Neural cell (in vitro differentiated cells): ENCODE data around the gene LYG1. TPM values are rescaled to one million over a fixed set of nuclear protein-coding genes. Genes with fewer than 3 reads are reported as not detected.

Source experiments
- H2AFZ ChIP-seq: fragments of 200-600, 300-800 bp; sonication (generic), shearing (Covaris generic); 2 replicates; pipeline ENCODE4 v1.6.0; 2014; ENCODE audit warnings: low read depth, mild to moderate bottlenecking, antibody characterized with exemption, low read length, moderate library complexity
- H3F3A ChIP-seq: fragments of 200-600 bp; shearing (Covaris generic); 2 replicates; pipeline ENCODE4 v1.6.1; 2016; ENCODE audit warnings: mild to moderate bottlenecking, moderate library complexity, mixed read lengths, antibody characterized with exemption, low read length; ENCODE audit not compliant: insufficient read depth, poor library complexity, severe bottlenecking
- H3K27ac ChIP-seq: fragments of 200-600, 300-800 bp; sonication (generic), shearing (Covaris generic); 2 replicates; pipeline ENCODE4 v1.5.1; 2014; ENCODE audit warnings: mild to moderate bottlenecking, low read length, moderate library complexity
- H3K27me3 ChIP-seq: fragments of 300-800, 200-600 bp; sonication (generic), shearing (Covaris generic); 2 replicates; pipeline ENCODE4 v1.6.0; 2014; ENCODE audit warnings: mild to moderate bottlenecking, low read depth, low read length, moderate library complexity; ENCODE audit not compliant: insufficient read depth
- H3K36me3 ChIP-seq: fragments of 300-800, 200-600 bp; sonication (generic), shearing (Covaris generic); 2 replicates; pipeline ENCODE4 v1.5.1; 2014; ENCODE audit warnings: mild to moderate bottlenecking, antibody characterized with exemption, low read length, moderate library complexity; ENCODE audit not compliant: insufficient read depth
- H3K4me2 ChIP-seq: fragments of 300-800, 200-600 bp; sonication (generic), shearing (Covaris generic); 2 replicates; pipeline ENCODE4 v1.6.0; 2014; ENCODE audit warnings: mild to moderate bottlenecking, low read length
- H3K4me3 ChIP-seq: fragments of 300-800, 200-600 bp; sonication (generic), shearing (Covaris generic); 2 replicates; pipeline ENCODE4 v1.5.1; 2014; ENCODE audit warnings: mild to moderate bottlenecking, low read length, moderate library complexity
- H3K79me2 ChIP-seq: fragments of 200-600 bp; shearing (Covaris generic); replicated peaks from 2 replicates; pipeline ENCODE4 v1.6.0; 2014; ENCODE audit warnings: mild to moderate bottlenecking, low read length, moderate library complexity; ENCODE audit not compliant: insufficient read depth
- H3K9ac ChIP-seq: fragments of 300-800, 200-600 bp; sonication (generic), shearing (Covaris generic); 2 replicates; pipeline ENCODE4 v1.6.1; 2016; ENCODE audit warnings: mild to moderate bottlenecking, low read length, mixed read lengths
- H3K9me2 ChIP-seq: fragments of 200-600 bp; shearing (Covaris generic); 2 replicates; pipeline ENCODE4 v1.6.1; 2016; ENCODE audit warnings: mild to moderate bottlenecking, low read length, mixed read lengths; ENCODE audit not compliant: insufficient read depth
- H3K9me3 ChIP-seq: fragments of 200-600, 300-800 bp; sonication (generic), shearing (Covaris generic); 2 replicates; pipeline ENCODE4 v1.6.1; 2016; ENCODE audit warnings: mild to moderate bottlenecking, mixed run types, low read length, moderate library complexity, mixed read lengths
- H4K20me1 ChIP-seq: fragments of 200-600 bp; shearing (Covaris generic); 2 replicates; pipeline ENCODE4 v1.6.1; 2016; ENCODE audit warnings: mild to moderate bottlenecking, mixed run types; ENCODE audit not compliant: insufficient read depth
- EP300 ChIP-seq: fragments of 450-650 bp; conservative IDR thresholded peaks from 2 replicates; pipeline ENCODE4 v1.6.1; 2014; ENCODE audit warnings: antibody characterized with exemption, mild to moderate bottlenecking, moderate library complexity; ENCODE audit not compliant: poor library complexity, severe bottlenecking
- EZH2 ChIP-seq: fragments of 200-600, 300-800 bp; shearing (Covaris generic), sonication (generic); IDR thresholded peaks from 2 replicates; pipeline ENCODE4 v1.6.1; 2014; ENCODE audit warnings: antibody characterized with exemption, low read length, borderline replicate concordance, mild to moderate bottlenecking; ENCODE audit not compliant: insufficient read depth, poor library complexity, severe bottlenecking
- MXI1 ChIP-seq: fragments of 450-650 bp; conservative IDR thresholded peaks from 2 replicates; pipeline ENCODE4 v1.6.1; 2014; ENCODE audit warnings: antibody characterized with exemption, mild to moderate bottlenecking; ENCODE audit not compliant: poor library complexity, severe bottlenecking
- POLR2AphosphoS5 ChIP-seq: IDR thresholded peaks from 2 replicates; pipeline ENCODE4 v1.6.1; 2012
- REST ChIP-seq: IDR thresholded peaks from 2 replicates; pipeline ENCODE4 v1.6.1; 2012; ENCODE audit warnings: borderline replicate concordance
- SMC3 ChIP-seq: fragments of 450-650 bp; conservative IDR thresholded peaks from 2 replicates; pipeline ENCODE4 v1.6.1; 2014; ENCODE audit warnings: antibody characterized with exemption, mild to moderate bottlenecking, moderate library complexity; ENCODE audit not compliant: poor library complexity
- TAF1 ChIP-seq: IDR thresholded peaks from 2 replicates; pipeline ENCODE4 v1.6.1; 2012; ENCODE audit warnings: low read depth
- polyA plus RNA-seq: library from polyadenylated mRNA; depleted of rRNA; stranded (reverse); fragments of >200 nt; gene quantifications from 2 replicates; pipeline ENCODE4 v1.2.3, GENCODE V29; 2014
- TF ChIP-seq, protein P1 (sequence below): fragments of 450-650 bp; IDR thresholded peaks from 2 replicates; pipeline ENCODE4 v1.5.1; 2014; ENCODE audit warnings: antibody characterized with exemption, mild to moderate bottlenecking, moderate library complexity; ENCODE audit not compliant: poor library complexity, severe bottlenecking

LYG1 gene
- polyA plus RNA-seq, 1 donor from 2014 or later = 2.8 TPM

DNA sequence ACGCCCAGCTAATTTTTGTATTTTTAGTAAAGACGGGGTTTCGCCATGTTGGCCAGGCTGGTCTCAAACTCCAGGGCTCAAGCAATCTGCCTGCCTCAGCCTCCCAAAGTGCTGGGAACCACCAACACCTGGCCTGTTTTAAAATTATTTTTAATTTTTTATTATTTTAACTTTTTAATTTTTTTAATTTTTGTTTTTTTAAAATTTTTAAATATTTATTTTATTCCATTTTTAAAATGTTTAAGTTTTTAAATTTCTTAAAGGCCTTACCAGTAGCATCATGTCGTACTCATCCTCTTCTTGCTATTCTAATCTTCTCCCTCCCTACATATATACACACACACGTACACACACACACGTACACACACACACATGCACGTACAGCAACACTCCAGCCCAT lies 1.4 kb downstream of the LYG1 start:
- Histone ChIP-seq H3K9ac (no peak overlapping the region), H3K36me3 (no peaks in the 10 kb centered on the region), H3K9me3 (no peaks in the 10 kb centered on the region), H3K9me2 (no peaks in the 10 kb centered on the region), H3F3A (no peaks in the 10 kb centered on the region), H3K4me2 (no peak overlapping the region), H3K79me2 (no peaks in the 10 kb centered on the region), H2AFZ (no peak overlapping the region), H4K20me1 (no peaks in the 10 kb centered on the region), H3K27ac (no peak overlapping the region), H3K4me3 (no peak overlapping the region), H3K27me3 (no peaks in the 10 kb centered on the region)
- no peak for TF ChIP-seq MXI1
- TF ChIP-seq REST = no peak
- TF ChIP-seq TAF1 = no peak

DNA sequence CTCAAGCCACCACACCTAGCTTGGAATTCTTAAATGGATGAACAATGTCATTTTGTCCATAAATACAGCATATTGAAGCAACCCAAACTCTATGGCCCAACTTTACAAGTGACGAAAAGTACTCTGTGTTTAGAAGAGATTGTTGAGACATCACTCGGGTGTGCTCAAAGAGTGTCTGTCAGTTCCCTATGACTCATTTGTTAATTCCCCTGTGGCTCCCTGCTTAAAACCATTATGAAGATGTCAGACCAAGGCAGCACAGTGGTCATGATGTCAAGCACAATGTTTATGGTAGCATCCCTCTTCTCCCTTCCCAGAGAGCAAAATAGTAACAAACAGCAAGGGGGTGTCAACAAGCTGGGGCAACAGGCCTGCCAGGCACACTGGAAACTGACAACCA lies 3.0 kb downstream of the LYG1 start:
- Histone ChIP-seq H3K9me2 (no peaks in the 10 kb centered on the region), H4K20me1 (no peaks in the 10 kb centered on the region), H3K9me3 (no peaks in the 10 kb centered on the region), H3K36me3 (no peaks in the 10 kb centered on the region), H3K9ac (no peak overlapping the region), H3K27ac (no peak overlapping the region), H3K27me3 (no peaks in the 10 kb centered on the region), H3K4me3 (no peak overlapping the region), H3K4me2 (no peak overlapping the region), H2AFZ (no peak overlapping the region), H3K79me2 (no peaks in the 10 kb centered on the region), H3F3A (no peaks in the 10 kb centered on the region)
- TF ChIP-seq, protein P1, sequence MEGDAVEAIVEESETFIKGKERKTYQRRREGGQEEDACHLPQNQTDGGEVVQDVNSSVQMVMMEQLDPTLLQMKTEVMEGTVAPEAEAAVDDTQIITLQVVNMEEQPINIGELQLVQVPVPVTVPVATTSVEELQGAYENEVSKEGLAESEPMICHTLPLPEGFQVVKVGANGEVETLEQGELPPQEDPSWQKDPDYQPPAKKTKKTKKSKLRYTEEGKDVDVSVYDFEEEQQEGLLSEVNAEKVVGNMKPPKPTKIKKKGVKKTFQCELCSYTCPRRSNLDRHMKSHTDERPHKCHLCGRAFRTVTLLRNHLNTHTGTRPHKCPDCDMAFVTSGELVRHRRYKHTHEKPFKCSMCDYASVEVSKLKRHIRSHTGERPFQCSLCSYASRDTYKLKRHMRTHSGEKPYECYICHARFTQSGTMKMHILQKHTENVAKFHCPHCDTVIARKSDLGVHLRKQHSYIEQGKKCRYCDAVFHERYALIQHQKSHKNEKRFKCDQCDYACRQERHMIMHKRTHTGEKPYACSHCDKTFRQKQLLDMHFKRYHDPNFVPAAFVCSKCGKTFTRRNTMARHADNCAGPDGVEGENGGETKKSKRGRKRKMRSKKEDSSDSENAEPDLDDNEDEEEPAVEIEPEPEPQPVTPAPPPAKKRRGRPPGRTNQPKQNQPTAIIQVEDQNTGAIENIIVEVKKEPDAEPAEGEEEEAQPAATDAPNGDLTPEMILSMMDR = no peak
- no peak for TF ChIP-seq REST
- no peak for TF ChIP-seq TAF1
- TF ChIP-seq SMC3 = no peak
- no peak for TF ChIP-seq EZH2
- TF ChIP-seq POLR2AphosphoS5 = no peak
- no peak for TF ChIP-seq EP300
